Adrenal gland (tissue), 12 donors: ENCODE data around the gene PLA1A. TPM values are rescaled to one million over a fixed set of nuclear protein-coding genes. Genes with fewer than 3 reads are reported as not detected.

ENCODE experiments used
- DNase-seq, 7 donors: peaks; one replicate each; pipeline ENCODE4 v3.0.0-alpha.2; 2019 to 2020
- H3K27ac ChIP-seq, 5 donors: fragments of 200-600 bp; sonication (generic) in 4 of 5; 1 replicate in 3 of 5; 2 replicates in 2 of 5; pipeline versions ENCODE4 v1.5.1 to v1.8.0; 2016 to 2020; ENCODE audit warnings: mild to moderate bottlenecking in 1 of 5
- H3K27me3 ChIP-seq: fragments of 200-600 bp; 2 replicates; pipeline ENCODE4 v1.8.0; 2021
- H3K36me3 ChIP-seq, 2 donors: fragments of 200-600 bp; replicated peaks in 1 of 2; 1 replicate in 1 of 2; 2 replicates in 1 of 2; pipeline versions ENCODE4 v1.5.1 to v1.8.0; 2018 to 2022
- H3K4me1 ChIP-seq, 2 donors: fragments of 200-600 bp; replicated peaks in 1 of 2; 1 replicate in 1 of 2; 2 replicates in 1 of 2; pipeline versions ENCODE4 v1.5.1 to v1.8.0; 2018 to 2021
- H3K4me3 ChIP-seq, 4 donors: fragments of 200-600 bp; sonication (generic) in 3 of 4; one replicate each; pipeline ENCODE4 v1.5.1; 2016 to 2018
- H3K9me3 ChIP-seq, 3 donors: fragments of 200-600 bp; sonication (generic) in 1 of 3; replicated peaks in 1 of 3; 1 replicate in 2 of 3; 2 replicates in 1 of 3; pipeline versions ENCODE4 v1.5.1 to v1.8.0; 2016 to 2021
- POLR2A ChIP-seq, 2 donors: fragments of 450-650 bp; IDR thresholded peaks; one replicate each; pipeline ENCODE4 v1.6.1; 2017; ENCODE audit warnings: antibody characterized with exemption in 2 of 2, mild to moderate bottlenecking in 2 of 2, moderate library complexity in 1 of 2
- WGBS, 4 donors: extraction: QIAGEN DNeasy Blood & Tissue Kit in 2 of 4; methylation state at CpG; one replicate each; pipeline versions ENCODE4 v1.1.5 to v1.1.7; 2013 to 2017; 5-methylcytosine and 5-hydroxymethylcytosine counted together
- intact Hi-C, 2 donors: fragments of 100-400 bp; cut with DNase I; formaldehyde crosslinking; loops; one replicate each; pipeline versions ENCODE4 v1.14.1 to v1.15.0; 2022 to 2023
- polyA plus RNA-seq, 3 donors: library from polyadenylated mRNA; stranded (reverse); fragments of 200-250 nt in 2 of 3; fragments of 350-450 nt in 1 of 3; fragmentation: Illumina TruSeq in 1 of 3; extraction: RNeasy Lipid Tissue Mini Kit (QIAGEN cat#74804) in 1 of 3; gene quantifications; one replicate each; pipeline ENCODE4 v1.2.3, GENCODE V29; 2013 to 2014
- total RNA-seq, 9 donors: library from RNA; depleted of rRNA in 4 of 9; stranded (reverse); fragments of >200 nt in 4 of 9; fragments of 120-200 nt in 1 of 9; fragmentation: NEBNext Ultra II Directional in 1 of 9; extraction: Animal tissue kit (Norgen Biotek cat#: 25700) in 1 of 9; gene quantifications; one replicate each; pipeline versions ENCODE4 v1.1.0 to v1.2.4, GENCODE V29; 2013 to 2023
- TF ChIP-seq, protein P1 (sequence below), 6 experiments: fragments of 450-650 bp in 4 of 6; fragments of 200-600 bp in 2 of 6; sonication (generic) in 1 of 6; IDR thresholded peaks; 1 replicate in 5 of 6; 2 replicates in 1 of 6; pipeline versions ENCODE4 v1.5.1 to v1.8.0; 2016 to 2021; ENCODE audit warnings: antibody characterized with exemption in 6 of 6, mild to moderate bottlenecking in 2 of 6, moderate library complexity in 1 of 6
- donor health status: healthy with polysubstance abuse.
- donor health status: Bipolar disorder and iron deficiency.
- donor health status: DM: yes; HTN: yes; CAD: no.
- donor health status: DM: no; HTN: no; CAD: no.
- donor health status: DM: no; HTN: no; CAD: no.
- donor health status: DM: yes; HTN: yes; CAD: no.

Gene PLA1A
- total and polyA plus RNA-seq, 12 donors = 0.17 to 2.0 (median 0.72) TPM

DNA sequence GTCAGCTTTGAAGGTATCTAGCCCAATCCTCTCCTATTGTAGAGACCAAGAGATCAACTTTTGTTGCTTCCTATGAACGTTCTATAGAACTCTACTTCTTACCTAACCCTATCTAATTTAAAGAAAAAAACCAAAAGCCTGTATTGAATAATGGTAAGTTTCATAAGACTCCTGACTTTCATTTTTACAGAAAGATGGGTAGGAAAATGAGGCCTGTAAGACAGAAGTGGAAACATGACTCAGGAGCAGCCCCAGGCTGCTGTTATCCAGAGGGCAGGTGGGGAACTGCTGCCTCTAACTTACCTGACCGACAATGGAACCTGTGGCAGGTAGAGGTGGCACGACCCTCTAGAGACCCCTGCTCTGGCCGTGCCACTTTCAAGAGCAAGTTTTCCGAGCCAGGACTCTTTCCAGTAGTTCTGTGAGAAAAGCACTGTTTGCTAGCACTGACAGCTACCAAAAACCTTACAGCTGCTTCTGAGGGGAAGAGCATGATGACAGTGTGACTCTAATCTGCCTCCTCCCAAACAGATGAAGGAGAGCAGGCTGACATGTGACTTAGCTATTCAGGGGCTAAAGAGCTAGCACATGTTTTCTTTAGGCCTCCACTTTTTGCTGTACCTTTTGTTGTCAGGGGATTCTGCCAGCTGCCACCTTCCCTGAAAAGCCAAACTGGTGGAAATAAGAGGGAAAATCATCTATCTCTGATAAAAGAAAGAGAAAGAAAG is 45.2 kb downstream of the PLA1A start:
- Histone ChIP-seq H3K4me3 (no peak overlapping the region), H3K27me3 (no peaks in the 10 kb centered on the region), H3K9me3 (no peaks in the 10 kb centered on the region), H3K27ac (peak overlapping the region in 2 of 5 donors; percentile 10 to 67), H3K4me1 (peaks cover 17% of the 10 kb centered on the region in 2 donors), H3K36me3 (no peaks in the 10 kb centered on the region)
- intact Hi-C loops = no loop called here
- TF ChIP-seq POLR2A (IDR thresholded peaks at IDR 0.05) = no peak
- TF ChIP-seq, protein P1, sequence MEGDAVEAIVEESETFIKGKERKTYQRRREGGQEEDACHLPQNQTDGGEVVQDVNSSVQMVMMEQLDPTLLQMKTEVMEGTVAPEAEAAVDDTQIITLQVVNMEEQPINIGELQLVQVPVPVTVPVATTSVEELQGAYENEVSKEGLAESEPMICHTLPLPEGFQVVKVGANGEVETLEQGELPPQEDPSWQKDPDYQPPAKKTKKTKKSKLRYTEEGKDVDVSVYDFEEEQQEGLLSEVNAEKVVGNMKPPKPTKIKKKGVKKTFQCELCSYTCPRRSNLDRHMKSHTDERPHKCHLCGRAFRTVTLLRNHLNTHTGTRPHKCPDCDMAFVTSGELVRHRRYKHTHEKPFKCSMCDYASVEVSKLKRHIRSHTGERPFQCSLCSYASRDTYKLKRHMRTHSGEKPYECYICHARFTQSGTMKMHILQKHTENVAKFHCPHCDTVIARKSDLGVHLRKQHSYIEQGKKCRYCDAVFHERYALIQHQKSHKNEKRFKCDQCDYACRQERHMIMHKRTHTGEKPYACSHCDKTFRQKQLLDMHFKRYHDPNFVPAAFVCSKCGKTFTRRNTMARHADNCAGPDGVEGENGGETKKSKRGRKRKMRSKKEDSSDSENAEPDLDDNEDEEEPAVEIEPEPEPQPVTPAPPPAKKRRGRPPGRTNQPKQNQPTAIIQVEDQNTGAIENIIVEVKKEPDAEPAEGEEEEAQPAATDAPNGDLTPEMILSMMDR (IDR thresholded peaks at IDR 0.05) = no peak
- no peak for DNase-seq
- 65 to 85% (median 81%) methylated on average over 3 to 5 of the region's 5 CpGs for WGBS, 4 donors

DNA sequence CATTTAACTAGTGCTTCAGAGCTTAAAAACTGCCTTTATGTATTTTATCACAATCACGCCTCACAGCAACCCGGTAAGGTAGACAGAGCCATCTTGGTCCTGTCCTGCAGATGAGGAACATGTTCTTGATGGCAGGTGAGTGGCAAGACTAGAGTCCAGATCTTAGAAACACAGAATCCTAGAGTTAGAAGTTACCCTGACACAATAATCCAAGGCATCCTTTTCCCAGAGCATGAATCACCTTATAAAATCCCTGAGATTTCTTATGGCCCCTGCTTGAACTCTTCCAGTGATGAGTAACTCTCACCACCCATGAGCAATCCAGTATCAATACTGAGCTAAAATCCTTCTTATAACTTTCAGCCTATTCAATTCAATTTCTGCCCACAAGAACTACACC is 45.8 kb downstream of the PLA1A start:
- H3K4me1 ChIP-seq = peaks cover 11 to 12% of the 10 kb centered on the region in 2 donors
- intact Hi-C loops = no loop called here
- H3K27me3 ChIP-seq = no peaks in the 10 kb centered on the region
- no peaks in the 10 kb centered on the region for H3K36me3 ChIP-seq
- 89 to 98% (median 96%) methylated on average over 2 of the region's 2 CpGs for WGBS, 4 donors
- peak overlapping the region in 2 of 5 donors; percentile 10 to 67 for H3K27ac ChIP-seq
- no peak overlapping the region for H3K4me3 ChIP-seq
- no peak for TF ChIP-seq POLR2A (IDR thresholded peaks at IDR 0.05)
- TF ChIP-seq, protein P1 (IDR thresholded peaks at IDR 0.05) = no peak
- H3K9me3 ChIP-seq = no peaks in the 10 kb centered on the region
- no peak for DNase-seq

DNA sequence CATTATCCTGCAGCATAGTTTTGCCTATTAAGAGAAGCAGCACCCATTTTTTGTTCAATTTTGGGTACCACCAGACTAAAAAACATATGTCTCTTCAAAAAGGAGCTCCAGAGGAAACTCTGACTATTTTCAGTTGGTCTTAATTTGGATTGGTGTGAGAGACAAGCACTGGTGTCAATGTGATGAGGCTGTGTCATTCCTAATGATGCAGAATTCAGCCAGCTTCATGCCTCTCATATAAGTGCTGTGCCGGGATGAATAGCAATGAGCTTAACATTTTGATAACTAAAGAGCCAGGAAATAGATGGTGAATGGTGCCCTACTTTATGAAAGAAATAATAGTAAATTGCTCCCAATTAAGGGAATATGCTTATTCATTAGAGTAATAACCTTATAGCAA is 46.8 kb downstream of the PLA1A start:
- 89 to 100% (median 92%) methylated on average over 1 of the region's 1 CpG for WGBS, 4 donors
- Histone ChIP-seq H3K9me3 (no peaks in the 10 kb centered on the region), H3K36me3 (no peaks in the 10 kb centered on the region), H3K27ac (no peak overlapping the region), H3K27me3 (no peaks in the 10 kb centered on the region), H3K4me3 (no peak overlapping the region), H3K4me1 (peaks cover 1 to 3% of the 10 kb centered on the region in 2 donors)
- intact Hi-C loops = no loop called here
- DNase-seq = no peak
- TF ChIP-seq, protein P1 (IDR thresholded peaks at IDR 0.05) = no peak
- no peak for TF ChIP-seq POLR2A (IDR thresholded peaks at IDR 0.05)

DNA sequence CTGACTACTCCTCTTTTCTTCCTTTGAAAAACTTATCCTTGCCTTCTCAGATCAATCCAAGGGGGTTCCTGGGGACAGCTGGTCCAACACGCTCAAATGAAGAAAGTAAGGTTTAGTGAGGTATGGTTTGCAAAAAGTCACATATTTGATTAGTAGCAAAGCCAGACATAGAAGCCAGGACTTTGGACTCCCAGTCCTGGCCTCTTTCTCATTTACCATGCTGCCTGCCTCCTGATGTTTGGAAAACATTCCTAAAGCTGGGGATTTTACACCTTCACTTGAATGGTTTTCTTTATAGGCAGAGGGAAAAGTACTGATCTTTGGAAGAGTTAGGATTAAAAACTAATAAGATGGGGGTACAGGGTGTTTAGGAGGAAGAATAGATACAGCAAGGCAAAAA is 48.1 kb downstream of the PLA1A start:
- intact Hi-C loops = no loop called here
- H3K36me3 ChIP-seq = no peaks in the 10 kb centered on the region
- no peak for TF ChIP-seq POLR2A (IDR thresholded peaks at IDR 0.05)
- TF ChIP-seq, protein P1 (IDR thresholded peaks at IDR 0.05) = no peak
- H3K9me3 ChIP-seq = no peaks in the 10 kb centered on the region
- H3K4me3 ChIP-seq = no peak overlapping the region
- 97 to 100% (median 100%) methylated on average over 1 of the region's 1 CpG for WGBS, 4 donors
- H3K27me3 ChIP-seq = no peaks in the 10 kb centered on the region
- H3K27ac ChIP-seq = no peak overlapping the region
- DNase-seq = no peak
- no peaks in the 10 kb centered on the region for H3K4me1 ChIP-seq
